ENCODE results near the gene RAD9B. TPM values are rescaled to one million over a fixed set of nuclear protein-coding genes. Genes with fewer than 3 reads are reported as not detected.

The RAD9B gene
- total RNA-seq, 2 experiments from 2014 or later = 1.8 to 2.3 TPM

DNA sequence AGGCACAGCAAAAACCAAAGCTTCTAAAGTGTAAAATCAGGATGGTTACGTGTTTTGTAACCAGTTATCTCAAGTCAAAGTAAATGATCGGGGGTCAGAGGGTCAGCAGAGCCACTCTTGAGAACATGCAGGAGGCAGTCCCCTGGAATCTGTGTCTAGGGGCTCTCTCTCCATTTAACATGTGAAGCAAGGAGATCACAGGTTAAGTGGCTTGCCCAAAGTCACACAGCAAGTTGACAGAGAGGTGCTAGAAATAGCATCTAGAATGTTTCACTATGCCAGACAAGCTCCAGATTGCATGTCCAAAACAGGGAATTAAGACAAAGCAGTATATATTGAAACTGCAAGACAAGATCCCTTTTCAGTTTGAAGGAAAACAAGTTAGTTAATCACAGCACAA, 47.6 kb downstream of the RAD9B start:
- Mint-ChIP-seq H3K27me3 (no peaks in the 10 kb centered on the region), H3K4me3 (no peak overlapping the region), H3K4me1 (peaks cover 26% of the 10 kb centered on the region), H3K9me3 (no peaks in the 10 kb centered on the region), H3K36me3 (peaks cover 18% of the 10 kb centered on the region), H3K27ac (no peak overlapping the region)
- ATAC-seq (ENCODE audit: low read depth) (no peak), DNase-seq (no peak)
- POLR2A ChIA-PET = interaction anchor here (0.6 to 0.9 kb wide), 2 partner anchors 50 to 64 kb away, joined by 3 to 7 read pairs; partner anchors contain the start of gene TCTN1

DNA sequence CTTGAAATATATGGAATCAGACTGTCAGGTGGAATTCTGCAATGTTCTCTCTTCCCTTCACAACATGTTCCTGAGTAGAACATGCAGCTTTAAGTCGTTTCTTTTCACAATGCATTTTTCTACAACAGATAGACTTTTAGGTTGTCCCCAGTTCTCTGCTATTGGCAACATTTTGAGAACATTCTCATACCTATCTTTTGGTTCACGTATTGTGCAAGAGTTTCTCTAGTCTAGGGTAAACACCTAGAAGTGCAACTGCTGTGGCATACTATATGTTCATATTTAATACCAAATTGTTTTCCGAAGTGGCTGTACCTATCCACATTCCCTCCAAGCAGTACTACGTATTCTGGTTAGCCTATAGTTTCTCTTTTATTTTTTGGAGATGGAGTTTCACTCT, 48.9 kb downstream of the RAD9B start:
- Mint-ChIP-seq H3K27ac (no peak overlapping the region), H3K9me3 (no peaks in the 10 kb centered on the region)

More for the DNA sequence above, 48.9 kb downstream of the RAD9B start:
- ATAC-seq (ENCODE audit: low read depth) (no peak), DNase-seq (no peak)
- H3K4me1 Mint-ChIP-seq = peaks cover 27% of the 10 kb centered on the region
- H3K36me3 Mint-ChIP-seq = peaks cover 9% of the 10 kb centered on the region
- H3K27me3 Mint-ChIP-seq = no peaks in the 10 kb centered on the region
- no peak overlapping the region for H3K4me3 Mint-ChIP-seq
- POLR2A ChIA-PET = interaction anchor here (1.3 to 1.5 kb wide), 2 partner anchors 35 to 49 kb away, joined by 3 to 4 read pairs; no protein-coding TSS in a partner anchor

Other genes with a start within 250 kb of the RAD9B start
- gene ATP2A2, start 221.1 kb upstream of the RAD9B start, total RNA-seq = 10 to 100 TPM; 96.1 to 100.0 TPM
- 10 to 100 TPM; 63.0 to 67.1 TPM for gene ANAPC7, start 98.6 kb upstream of the RAD9B start, total RNA-seq
- gene ARPC3, start 52.0 kb upstream of the RAD9B start, total RNA-seq = 100 to 1,000 TPM; 361 to 371 TPM
- 10 to 100 TPM; 22.9 to 23.4 TPM for gene GPN3, start 34.1 kb upstream of the RAD9B start, total RNA-seq
- gene FAM216A, start 33.5 kb upstream of the RAD9B start, total RNA-seq = 10 to 100 TPM; 20.0 to 21.6 TPM
- 100 to 1,000 TPM; 132 to 138 TPM for gene VPS29, start 220 bp upstream of the RAD9B start, total RNA-seq
- 10 to 100 TPM; 28.3 to 30.0 TPM for gene PPTC7, start 81.0 kb downstream of the RAD9B start, total RNA-seq
- gene TCTN1, start 111.8 kb downstream of the RAD9B start, total RNA-seq = 10 to 100 TPM; 10.1 to 10.3 TPM
- 10 to 100 TPM; 20.3 to 21.0 TPM for gene HVCN1, start 186.8 kb downstream of the RAD9B start, total RNA-seq
- 100 to 1,000 TPM; 156 to 160 TPM for gene PPP1CC, start 240.6 kb downstream of the RAD9B start, total RNA-seq

Data from activated naive CD8-positive, alpha-beta T cell treated with anti-CD3 and anti-CD28 coated beads, Interleukin-2, amount 10 ng/mL, durations not matched to agents 7 days and 5 days (primary cell).